Endothelial cell of umbilical vein (primary cell): ENCODE measurements around the gene CDC7. TPM values are rescaled to one million over a fixed set of nuclear protein-coding genes. Genes with fewer than 3 reads are reported as not detected.

Experiments
- BruUV-seq: library from RNA; stranded (reverse); fragments of 400-500 nt; replicated peaks from 2 replicates; lab custom pipeline; 2021; lab: Mats Ljungman, UMichigan
- CTCF ChIA-PET: fragments of 300-600, 350-600 bp; sonication (Branson Sonifier 250); formaldehyde crosslinking; loops from one replicate; lab custom pipeline; 2021; ENCODE audit warnings: antibody characterized with exemption, inconsistent platforms; lab: Charles Lee
- POLR2A ChIA-PET: fragments of 300-600, 350-600 bp; sonication (Branson Sonifier 250); formaldehyde crosslinking; loops from one replicate; lab custom pipeline; 2021; ENCODE audit warnings: antibody characterized with exemption, inconsistent platforms; lab: Charles Lee
- DNase-seq: peaks from one replicate; pipeline ENCODE4 v3.0.0-alpha.2; 2011; ENCODE audit warnings: low read depth, low spot score
- FAIRE-seq: peaks from 2 replicates; lab custom pipeline; 2011; peaks lifted over from hg19 to GRCh38; lab: Jason Lieb, UNC
- H2AFZ ChIP-seq: 2 replicates; pipeline ENCODE4 v1.6.0; 2012; ENCODE audit warnings: low read depth, low read length, control low read depth, inconsistent platforms
- H3K27ac ChIP-seq: 2 replicates; pipeline ENCODE4 v1.5.1; 2011; ENCODE audit warnings: low read depth, mild to moderate bottlenecking, control low read depth, low read length, moderate library complexity; ENCODE audit not compliant: insufficient read depth
- H3K27me3 ChIP-seq, 2 experiments: 2 replicates each; pipeline versions ENCODE4 v1.6.0 to v1.6.1; 2011; ENCODE audit warnings: low read length in 2 of 2, mixed read lengths in 1 of 2; ENCODE audit not compliant: control insufficient read depth in 2 of 2, insufficient read depth in 2 of 2
- H3K36me3 ChIP-seq, 2 experiments: 2 replicates in 1 of 2; 3 replicates in 1 of 2; pipeline ENCODE4 v1.5.1; 2011; ENCODE audit warnings: low read length in 2 of 2, mild to moderate bottlenecking in 1 of 2, moderate library complexity in 1 of 2; ENCODE audit not compliant: control insufficient read depth in 2 of 2, insufficient read depth in 2 of 2; ENCODE audit errors: extremely low read depth in 1 of 2
- H3K4me1 ChIP-seq: 3 replicates; pipeline ENCODE4 v1.5.1; 2011; ENCODE audit warnings: mild to moderate bottlenecking, low read length; ENCODE audit not compliant: control insufficient read depth, insufficient read depth; ENCODE audit errors: extremely low read depth
- H3K4me2 ChIP-seq: 2 replicates; pipeline ENCODE4 v1.6.1; 2011; ENCODE audit warnings: low read length, control low read depth, mixed read lengths; ENCODE audit not compliant: insufficient read depth
- H3K4me3 ChIP-seq, 3 experiments: fragments of 200-600 bp in 1 of 3; sonication (generic), shearing (Covaris generic) in 1 of 3; replicated peaks in 1 of 3; 2 replicates each; pipeline ENCODE4 v1.5.1; 2011 to 2016; ENCODE audit warnings: control low read depth in 3 of 3, low read length in 3 of 3, mild to moderate bottlenecking in 2 of 3, inconsistent platforms in 1 of 3, low read depth in 1 of 3, moderate library complexity in 1 of 3; ENCODE audit not compliant: insufficient read depth in 1 of 3
- H3K79me2 ChIP-seq: 2 replicates; pipeline ENCODE4 v1.6.0; 2012; ENCODE audit warnings: low read length, inconsistent platforms; ENCODE audit not compliant: control insufficient read depth, insufficient read depth
- H3K9ac ChIP-seq: replicated peaks from 2 replicates; pipeline ENCODE3; 2011; ENCODE audit warnings: low read length, control low read depth; ENCODE audit not compliant: insufficient read depth; ENCODE audit errors: extremely low read depth
- H3K9me1 ChIP-seq: replicated peaks from 3 replicates; pipeline ENCODE4 v1.6.0; 2011; ENCODE audit warnings: mild to moderate bottlenecking, low read length; ENCODE audit not compliant: control insufficient read depth, insufficient read depth; ENCODE audit errors: extremely low read depth
- H3K9me3 ChIP-seq: replicated peaks from 2 replicates; pipeline ENCODE4 v1.5.1; 2012; ENCODE audit warnings: low read length, inconsistent platforms; ENCODE audit not compliant: control insufficient read depth, insufficient read depth
- H4K20me1 ChIP-seq: replicated peaks from 2 replicates; pipeline ENCODE3; 2011; ENCODE audit warnings: mild to moderate bottlenecking, low read length; ENCODE audit not compliant: control insufficient read depth, insufficient read depth; ENCODE audit errors: extremely low read depth
- EZH2 ChIP-seq: IDR thresholded peaks from 2 replicates; pipeline ENCODE4 v1.6.1; 2012; ENCODE audit warnings: borderline replicate concordance, low read depth, mild to moderate bottlenecking, moderate library complexity, low read length, inconsistent platforms; ENCODE audit not compliant: severe bottlenecking
- FOS ChIP-seq: IDR thresholded peaks from 2 replicates; pipeline ENCODE4 v1.6.1; 2011; ENCODE audit warnings: mild to moderate bottlenecking, low read length, moderate library complexity, borderline replicate concordance; ENCODE audit not compliant: insufficient read depth
- GATA2 ChIP-seq: IDR thresholded peaks from 2 replicates; pipeline ENCODE4 v1.7.0; 2011; ENCODE audit warnings: low read depth, mild to moderate bottlenecking, moderate library complexity, mixed read lengths, low read length; ENCODE audit not compliant: insufficient read length, insufficient read depth
- JUN ChIP-seq: IDR thresholded peaks from 2 replicates; pipeline ENCODE4 v1.6.1; 2011; ENCODE audit warnings: borderline replicate concordance, low read depth; ENCODE audit not compliant: insufficient read length, insufficient read depth
- MYC ChIP-seq: IDR thresholded peaks from one replicate; pipeline ENCODE4 v1.6.1; 2011; ENCODE audit warnings: mild to moderate bottlenecking, low read depth, low read length
- POLR2A ChIP-seq: IDR thresholded peaks from 2 replicates; pipeline ENCODE4 v1.6.1; 2012; ENCODE audit warnings: low read depth, mild to moderate bottlenecking, control low read depth, low read length
- POLR2AphosphoS5 ChIP-seq: IDR thresholded peaks from 2 replicates; pipeline ENCODE4 v1.6.1; 2012; ENCODE audit warnings: low read depth, mild to moderate bottlenecking, control low read depth, low read length, moderate library complexity; ENCODE audit not compliant: insufficient read depth
- dilution Hi-C: fragments of 300-500 bp; cut with MboI; formaldehyde crosslinking; loops from one replicate; pipeline ENCODE4 v1.15.0; 2019; ENCODE audit warnings: low sequenced_read_pairs; ENCODE audit not compliant: extremely low pct_ligation_motif_present
- intact Hi-C: fragments of 100-400 bp; cut with micrococcal nuclease; formaldehyde crosslinking; loops from one replicate; pipeline ENCODE4 v1.10.0; 2022
- polyA plus RNA-seq, 4 experiments: library from polyadenylated mRNA; depleted of rRNA in 3 of 4; stranded (reverse) in 3 of 4; unstranded in 1 of 4; fragments of >200 nt; gene quantifications; 2 replicates each; pipeline versions ENCODE4 v1.2.1 to v1.2.3, GENCODE V29; 2011 to 2012; ENCODE audit warnings: missing spikeins in 1 of 4
- total RNA-seq: library from RNA; stranded (reverse); gene quantifications from 2 replicates; pipeline ENCODE4 v1.2.3, GENCODE V29; 2021
- TF ChIP-seq, protein P1 (sequence below), 2 donors: IDR thresholded peaks; 1 replicate in 1 of 2; 2 replicates in 1 of 2; pipeline ENCODE4 v1.5.1; 2011; ENCODE audit warnings: low read length in 2 of 2, mild to moderate bottlenecking in 2 of 2, moderate library complexity in 2 of 2, control low read depth in 1 of 2, inconsistent platforms in 1 of 2, low read depth in 1 of 2; ENCODE audit not compliant: insufficient read depth in 1 of 2; ENCODE audit errors: extremely low read depth in 1 of 2
- TF ChIP-seq, protein P2 (sequence below): IDR thresholded peaks from 2 replicates; pipeline ENCODE4 v1.6.1; 2011; ENCODE audit not compliant: insufficient read depth, insufficient read length

Gene CDC7
- total and polyA plus RNA-seq, 2 donors (not counting 3 experiments of a cell fraction or from before 2014, with no cell fraction given): 3.9 to 11.7 TPM

DNA sequence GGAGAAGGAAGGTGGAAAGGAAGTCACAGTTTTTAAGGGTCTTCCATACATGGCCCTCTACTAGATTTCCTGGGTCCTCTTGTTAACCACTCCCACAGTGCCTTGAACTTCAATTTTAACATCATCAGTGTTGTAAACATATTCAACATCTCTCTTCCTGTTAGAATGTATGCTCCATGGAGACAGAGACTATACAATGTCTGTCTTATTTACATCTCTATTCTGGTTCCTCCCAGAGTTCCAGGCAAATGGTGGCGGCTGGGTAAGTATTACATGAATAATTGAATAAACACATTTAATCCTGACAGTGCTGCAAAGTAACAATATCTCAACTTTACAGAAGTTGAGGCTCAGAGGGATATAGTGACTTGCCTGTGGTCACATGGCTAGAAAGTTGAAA lies 40.3 kb downstream of the CDC7 start:
- no peak overlapping the region for H2AFZ ChIP-seq
- DNase-seq: no peak
- H3K9ac ChIP-seq: no peak overlapping the region
- TF ChIP-seq JUN (no peak), GATA2 (no peak), POLR2A (no peak), EZH2 (no peak), MYC (no peak), FOS (no peak), POLR2AphosphoS5 (no peak)
- TF ChIP-seq, protein P1, sequence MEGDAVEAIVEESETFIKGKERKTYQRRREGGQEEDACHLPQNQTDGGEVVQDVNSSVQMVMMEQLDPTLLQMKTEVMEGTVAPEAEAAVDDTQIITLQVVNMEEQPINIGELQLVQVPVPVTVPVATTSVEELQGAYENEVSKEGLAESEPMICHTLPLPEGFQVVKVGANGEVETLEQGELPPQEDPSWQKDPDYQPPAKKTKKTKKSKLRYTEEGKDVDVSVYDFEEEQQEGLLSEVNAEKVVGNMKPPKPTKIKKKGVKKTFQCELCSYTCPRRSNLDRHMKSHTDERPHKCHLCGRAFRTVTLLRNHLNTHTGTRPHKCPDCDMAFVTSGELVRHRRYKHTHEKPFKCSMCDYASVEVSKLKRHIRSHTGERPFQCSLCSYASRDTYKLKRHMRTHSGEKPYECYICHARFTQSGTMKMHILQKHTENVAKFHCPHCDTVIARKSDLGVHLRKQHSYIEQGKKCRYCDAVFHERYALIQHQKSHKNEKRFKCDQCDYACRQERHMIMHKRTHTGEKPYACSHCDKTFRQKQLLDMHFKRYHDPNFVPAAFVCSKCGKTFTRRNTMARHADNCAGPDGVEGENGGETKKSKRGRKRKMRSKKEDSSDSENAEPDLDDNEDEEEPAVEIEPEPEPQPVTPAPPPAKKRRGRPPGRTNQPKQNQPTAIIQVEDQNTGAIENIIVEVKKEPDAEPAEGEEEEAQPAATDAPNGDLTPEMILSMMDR (IDR thresholded peaks at IDR 0.05; ENCODE audit: extremely low read depth in 1 of 2, insufficient read depth in 1 of 2, low read depth in 1 of 2, low read length in 2 of 2): no peak
- TF ChIP-seq, protein P2, sequence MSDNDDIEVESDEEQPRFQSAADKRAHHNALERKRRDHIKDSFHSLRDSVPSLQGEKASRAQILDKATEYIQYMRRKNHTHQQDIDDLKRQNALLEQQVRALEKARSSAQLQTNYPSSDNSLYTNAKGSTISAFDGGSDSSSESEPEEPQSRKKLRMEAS: no peak
- no peaks in the 10 kb centered on the region for H3K36me3 ChIP-seq
- no peaks in the 10 kb centered on the region for H3K9me1 ChIP-seq
- H3K4me1 ChIP-seq: no peaks in the 10 kb centered on the region
- peaks cover 0 to 6% of the 10 kb centered on the region in 2 experiments for H3K27me3 ChIP-seq
- H4K20me1 ChIP-seq: no peaks in the 10 kb centered on the region
- intact Hi-C loops (no loop called here), dilution Hi-C loops (no loop called here)
- no TSS peak for BruUV-seq
- CTCF ChIA-PET: no interaction called here
- H3K4me3 ChIP-seq: no peak overlapping the region
- FAIRE-seq: no peak
- no peaks in the 10 kb centered on the region for H3K9me3 ChIP-seq
- no peak overlapping the region for H3K27ac ChIP-seq
- H3K79me2 ChIP-seq: no peaks in the 10 kb centered on the region
- H3K4me2 ChIP-seq: no peak overlapping the region
- POLR2A ChIA-PET: no interaction called here
